NCI-H226 (cell line): ENCODE data around the gene CSH1.
"Not testable (repeated sequence)": the region's sequence is repeated elsewhere in the genome, so short reads cannot be mapped to it uniquely, and the experiment has no call there.

Experiments used
- DNase-seq: peaks from one replicate; pipeline ENCODE4 v3.0.0-alpha.2; 2015

The CSH1 gene

DNA sequence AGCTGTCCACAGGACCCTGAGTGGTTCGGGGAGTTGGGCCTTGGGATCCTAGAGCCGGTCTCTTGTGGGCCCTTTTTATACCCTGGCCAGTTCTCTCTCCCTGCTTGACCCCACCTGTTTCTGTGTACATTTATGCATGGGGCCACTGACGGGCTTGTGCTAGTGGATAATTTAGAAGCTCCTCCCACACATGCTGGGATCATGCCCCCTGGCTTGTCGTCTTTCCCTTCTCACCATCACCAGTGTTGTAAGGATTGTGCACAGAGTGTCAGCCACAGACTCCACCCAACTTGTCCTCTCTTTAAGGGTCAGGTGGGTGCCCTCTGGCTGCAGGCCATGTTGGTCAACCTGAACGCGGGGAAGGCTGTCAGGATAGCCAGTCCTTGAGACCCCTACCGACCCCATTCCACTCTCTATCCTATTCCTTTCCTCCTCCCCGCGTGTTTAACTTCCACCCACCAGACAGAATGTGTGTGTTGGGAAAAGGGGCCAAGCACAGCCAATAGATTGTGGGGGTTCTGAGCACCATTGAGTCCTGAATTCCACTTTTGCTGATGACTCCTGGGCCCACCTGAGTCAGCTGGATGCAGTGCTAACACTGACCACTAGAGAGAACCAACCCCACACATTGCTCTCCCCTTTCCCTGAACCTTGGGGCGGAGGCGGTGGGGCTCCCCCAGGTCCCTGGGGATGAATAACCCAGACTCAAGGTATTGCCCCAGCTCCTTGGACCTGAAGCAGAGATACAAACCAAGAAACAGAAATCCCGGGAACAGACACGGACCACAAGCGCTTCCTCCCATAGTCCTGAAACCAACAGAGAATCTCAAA, at the start of gene CSH1:
Gene CSH1, minus strand, starts transcription at position 51 of the 831 bp plus-strand sequence. CDS start 63 bp downstream, outside the sequence.
- DNase-seq, result not testable (repeated sequence)

DNA sequence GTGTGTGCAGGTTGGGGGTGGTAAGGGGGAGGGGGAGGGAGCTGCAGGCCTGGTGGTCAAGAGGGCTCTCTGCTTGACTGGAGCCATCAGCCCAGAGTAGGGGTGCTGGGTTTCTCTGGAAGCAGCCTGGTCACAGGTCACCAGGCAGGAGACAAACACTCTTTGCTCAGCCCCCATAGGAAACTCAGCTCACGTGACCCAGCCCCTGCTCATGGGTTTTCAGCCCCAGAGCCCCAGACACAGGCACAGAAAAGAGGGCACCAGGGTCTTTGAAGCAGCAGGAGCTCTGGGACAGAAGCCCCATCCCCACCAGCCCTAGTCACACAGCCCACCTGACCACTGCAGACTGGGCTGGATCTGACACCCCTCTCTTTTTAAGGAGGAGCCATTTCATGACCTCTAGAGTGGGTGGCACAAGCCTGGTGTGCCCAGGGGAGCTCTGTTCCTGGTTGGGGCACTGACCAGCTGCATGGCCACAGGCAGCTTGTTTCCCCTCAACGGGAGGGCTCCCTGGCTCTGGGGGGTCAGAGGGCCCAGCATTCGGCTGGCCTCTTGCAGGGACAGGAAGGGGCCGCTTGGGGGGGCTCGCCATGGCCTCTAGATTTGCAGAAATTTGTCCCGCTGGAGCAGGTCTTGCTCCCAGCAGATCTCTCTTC, 49.5 kb upstream of the CSH1 start:
- DNase-seq, result no peak

DNA sequence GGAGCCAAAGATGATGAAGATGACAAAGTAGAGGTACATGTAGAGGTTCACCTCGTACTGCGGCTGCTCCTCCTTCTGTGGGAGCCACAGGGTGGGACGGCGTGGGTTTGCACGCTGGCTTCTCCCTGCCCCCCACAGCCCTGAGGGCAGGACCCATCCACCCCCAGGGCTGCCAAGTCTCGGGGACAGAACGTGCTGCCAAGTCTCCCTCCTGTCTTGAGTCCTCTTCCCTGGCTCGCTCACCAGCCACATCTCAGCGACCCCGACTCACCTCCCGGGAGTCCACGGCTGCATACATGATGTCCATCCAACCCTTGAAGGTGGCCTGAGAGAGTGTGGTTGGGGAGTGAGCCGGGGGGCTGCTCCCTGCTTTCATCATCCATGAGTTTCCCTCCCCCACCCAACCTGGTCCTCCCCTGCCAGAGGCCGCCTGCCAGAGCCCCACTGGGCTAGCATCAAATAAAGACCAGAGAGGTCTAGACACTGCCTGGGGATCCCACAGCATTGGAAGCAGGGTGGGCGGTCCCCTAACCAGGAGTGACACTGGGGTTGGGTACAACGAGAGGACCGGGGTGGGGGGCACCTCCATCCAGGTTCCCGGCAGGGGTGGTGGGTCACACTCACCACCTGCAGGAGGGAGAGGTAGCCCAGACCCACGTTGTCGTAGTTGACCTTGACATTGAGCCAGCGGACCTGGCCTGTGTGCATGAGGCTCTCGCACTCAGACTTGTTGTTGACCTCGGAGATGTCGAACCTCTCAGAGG, 48.5 kb upstream of the CSH1 start:
- no peak for DNase-seq

DNA sequence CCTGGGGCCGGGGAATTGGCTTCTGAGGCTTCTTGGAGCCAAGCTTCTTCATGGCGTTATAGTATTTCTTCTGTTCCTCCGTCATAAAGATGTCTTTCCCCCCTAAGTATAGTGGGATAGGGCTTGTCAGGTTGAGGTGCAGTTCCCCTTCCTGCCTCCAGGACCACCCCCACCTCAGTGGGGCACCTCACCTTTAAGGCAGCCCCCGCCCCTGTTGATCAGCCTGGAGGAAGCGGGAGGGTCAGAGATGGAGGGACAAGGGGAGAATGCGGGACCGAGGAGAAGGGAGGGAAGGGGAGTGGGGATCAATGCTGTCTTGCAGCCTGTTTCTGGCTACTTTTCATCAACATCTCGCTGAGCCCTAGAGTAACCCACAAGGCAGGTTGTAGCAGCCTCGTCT, 47.4 kb upstream of the CSH1 start:
- DNase-seq, result no peak

DNA sequence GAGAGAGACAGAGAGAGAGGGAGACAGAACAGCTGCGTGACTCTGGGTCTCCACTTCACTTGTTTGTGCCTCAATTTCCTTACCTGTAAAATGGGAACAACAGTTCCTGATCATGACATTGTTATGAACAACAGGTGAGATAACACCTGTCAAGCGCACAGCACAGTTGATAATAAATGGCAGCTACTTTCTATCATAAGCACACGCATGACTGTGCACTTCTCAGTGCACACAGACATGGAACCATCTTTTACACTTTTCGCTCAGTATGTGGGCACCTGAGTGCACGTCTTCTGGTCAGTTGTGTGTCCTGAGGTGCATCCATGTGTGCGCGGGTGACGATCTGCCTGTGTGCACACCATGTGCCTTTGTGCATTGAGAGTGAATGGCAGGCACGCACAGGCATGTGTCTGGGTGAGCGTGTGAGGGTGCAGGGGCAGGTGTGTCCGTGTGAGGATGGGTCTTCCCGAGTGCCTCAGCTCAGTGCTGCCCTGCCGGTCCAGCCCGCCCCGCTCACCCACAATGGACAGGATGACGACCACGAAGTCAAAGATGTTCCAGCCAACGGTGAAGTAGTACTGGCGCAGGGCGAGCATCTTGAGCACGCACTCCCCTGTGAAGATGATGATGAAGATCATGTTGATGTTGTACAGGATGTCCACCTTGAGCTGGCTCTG, 46.1 kb upstream of the CSH1 start:
- DNase-seq, result no peak

DNA sequence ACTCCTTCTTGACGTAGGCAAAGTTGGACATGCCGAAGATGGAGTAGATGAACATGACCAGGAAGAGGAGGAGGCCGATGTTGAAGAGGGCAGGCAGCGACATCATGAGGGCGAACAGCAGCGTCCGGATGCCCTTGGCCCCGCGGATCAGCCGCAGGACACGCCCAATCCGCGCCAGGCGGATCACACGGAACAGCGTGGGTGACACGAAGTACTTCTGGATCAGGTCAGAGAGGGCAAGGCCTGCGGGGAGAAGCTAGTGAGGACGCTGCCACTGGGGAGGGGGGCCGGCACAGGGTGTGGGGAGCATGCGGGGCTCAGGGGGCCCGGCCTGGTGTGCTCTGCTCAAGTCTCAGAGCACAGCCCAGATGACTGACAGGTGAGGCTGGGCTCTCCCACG, 45.4 kb upstream of the CSH1 start:
- DNase-seq, result no peak

DNA sequence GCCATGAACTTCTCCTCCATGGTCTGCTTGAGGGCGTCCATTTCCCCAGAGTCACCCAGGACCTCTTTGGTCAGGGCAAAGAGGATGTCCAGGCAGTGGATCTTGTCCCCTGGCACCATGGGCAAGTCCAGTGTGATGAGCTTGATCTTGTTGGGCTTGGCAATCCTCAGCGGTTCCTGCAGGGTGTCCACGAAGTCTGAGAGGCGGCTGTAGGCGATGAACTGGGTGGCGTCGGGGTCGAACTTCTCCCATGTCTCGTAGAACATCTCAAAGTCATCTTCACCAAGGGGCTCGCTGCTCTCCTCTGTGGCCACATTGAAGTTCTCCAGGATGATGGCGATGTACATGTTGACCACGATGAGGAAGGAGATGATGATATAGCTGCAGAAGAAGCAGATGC, 44.8 kb upstream of the CSH1 start:
- no peak for DNase-seq

DNA sequence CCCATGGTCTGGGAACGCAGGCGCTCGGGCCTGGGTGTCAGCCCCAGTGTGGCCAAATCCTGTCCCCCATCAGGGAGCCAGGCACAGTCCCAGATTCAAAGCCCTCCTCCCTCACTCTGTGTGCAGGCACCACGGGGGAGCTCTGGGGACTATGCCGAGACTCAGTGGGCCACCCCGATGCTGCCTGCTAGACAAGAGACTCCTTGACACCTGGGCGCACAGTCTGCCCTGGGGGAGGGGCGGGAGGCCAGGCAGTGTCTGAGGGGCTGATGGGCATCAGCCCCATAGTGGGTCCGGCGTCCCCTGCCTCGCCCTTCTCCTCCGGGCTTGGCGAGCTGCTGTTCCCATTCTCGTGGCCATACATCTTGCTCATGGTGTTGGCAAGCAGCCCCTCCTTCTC, 44.2 kb upstream of the CSH1 start:
- DNase-seq, result no peak

DNA sequence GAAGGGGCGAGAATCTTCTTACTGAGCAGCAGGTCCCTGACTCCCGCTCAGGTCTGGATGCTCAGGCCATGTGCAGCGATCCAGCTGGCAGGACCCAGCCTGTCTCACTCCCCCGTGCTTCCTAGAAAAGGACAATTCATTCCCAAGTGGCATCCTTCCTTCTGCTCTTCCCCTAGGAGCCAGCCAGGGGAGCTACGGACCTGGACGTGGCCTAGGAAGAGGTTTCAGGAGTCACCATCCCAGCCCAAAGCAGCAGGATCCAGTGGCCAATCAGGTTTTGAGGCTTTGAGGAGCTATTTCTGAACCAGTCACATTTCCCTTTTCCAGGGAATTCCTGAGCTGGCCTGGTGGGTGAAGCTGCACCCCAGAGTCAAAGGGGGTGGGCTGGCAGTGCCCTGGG, 43.5 kb upstream of the CSH1 start:
- DNase-seq, result no peak

DNA sequence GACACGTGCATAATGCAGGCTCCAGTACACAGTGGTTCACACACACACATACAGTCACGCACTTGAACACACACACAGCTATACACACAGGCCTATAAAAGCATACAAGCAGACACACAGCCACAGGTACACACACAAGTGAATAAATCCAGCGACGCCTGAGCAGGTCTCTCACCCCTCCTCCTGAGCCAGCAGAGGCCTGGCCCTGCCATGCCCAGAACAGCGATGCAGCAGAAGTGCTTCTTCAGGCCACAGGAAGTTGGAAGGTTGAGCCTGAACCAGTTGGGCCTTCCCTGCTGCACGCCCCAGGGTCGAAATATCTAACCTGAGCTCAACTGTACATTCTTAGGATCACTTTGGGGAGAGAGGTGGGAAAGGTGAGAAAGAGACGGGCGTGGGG, 43.0 kb upstream of the CSH1 start:
- no peak for DNase-seq

DNA sequence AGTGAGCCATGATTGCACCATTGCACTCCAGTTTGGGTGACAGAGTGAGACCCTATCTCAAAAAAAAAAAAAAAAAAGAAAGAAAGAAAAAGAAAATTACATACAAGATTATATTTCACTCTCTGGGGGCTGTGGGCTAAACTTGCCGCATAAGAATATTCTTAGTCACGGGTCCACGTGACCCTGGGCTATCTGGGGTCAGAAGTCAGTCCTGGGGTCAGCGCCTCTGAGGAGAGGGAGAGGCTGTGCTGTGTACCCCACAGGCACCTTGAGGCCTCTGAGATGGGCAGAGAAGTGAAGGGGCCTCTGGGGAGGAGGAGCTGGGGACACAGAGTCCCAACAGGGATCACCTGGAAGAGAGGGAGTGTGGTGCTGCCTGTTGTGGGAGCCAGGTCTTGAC, 41.5 kb upstream of the CSH1 start:
- no peak for DNase-seq

DNA sequence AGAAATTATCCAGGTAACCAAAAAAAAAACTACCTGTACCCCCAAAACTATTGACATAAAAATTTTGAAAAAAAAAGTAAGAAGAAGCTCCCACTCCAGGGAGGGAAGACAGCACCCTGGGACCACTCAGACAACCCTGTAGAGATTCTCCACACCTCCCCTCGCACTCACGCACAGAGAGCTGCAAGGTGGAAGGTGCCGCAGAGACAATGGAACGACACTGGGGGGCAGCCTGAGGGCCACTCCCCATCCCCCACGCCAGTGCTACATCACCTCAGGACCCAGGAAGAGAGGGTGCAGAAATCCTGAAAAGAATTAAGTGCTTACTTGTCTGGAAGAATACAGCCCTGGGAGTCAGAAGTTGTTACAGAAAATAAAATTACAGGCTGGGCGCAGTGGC, 40.9 kb upstream of the CSH1 start:
- DNase-seq, result no peak

DNA sequence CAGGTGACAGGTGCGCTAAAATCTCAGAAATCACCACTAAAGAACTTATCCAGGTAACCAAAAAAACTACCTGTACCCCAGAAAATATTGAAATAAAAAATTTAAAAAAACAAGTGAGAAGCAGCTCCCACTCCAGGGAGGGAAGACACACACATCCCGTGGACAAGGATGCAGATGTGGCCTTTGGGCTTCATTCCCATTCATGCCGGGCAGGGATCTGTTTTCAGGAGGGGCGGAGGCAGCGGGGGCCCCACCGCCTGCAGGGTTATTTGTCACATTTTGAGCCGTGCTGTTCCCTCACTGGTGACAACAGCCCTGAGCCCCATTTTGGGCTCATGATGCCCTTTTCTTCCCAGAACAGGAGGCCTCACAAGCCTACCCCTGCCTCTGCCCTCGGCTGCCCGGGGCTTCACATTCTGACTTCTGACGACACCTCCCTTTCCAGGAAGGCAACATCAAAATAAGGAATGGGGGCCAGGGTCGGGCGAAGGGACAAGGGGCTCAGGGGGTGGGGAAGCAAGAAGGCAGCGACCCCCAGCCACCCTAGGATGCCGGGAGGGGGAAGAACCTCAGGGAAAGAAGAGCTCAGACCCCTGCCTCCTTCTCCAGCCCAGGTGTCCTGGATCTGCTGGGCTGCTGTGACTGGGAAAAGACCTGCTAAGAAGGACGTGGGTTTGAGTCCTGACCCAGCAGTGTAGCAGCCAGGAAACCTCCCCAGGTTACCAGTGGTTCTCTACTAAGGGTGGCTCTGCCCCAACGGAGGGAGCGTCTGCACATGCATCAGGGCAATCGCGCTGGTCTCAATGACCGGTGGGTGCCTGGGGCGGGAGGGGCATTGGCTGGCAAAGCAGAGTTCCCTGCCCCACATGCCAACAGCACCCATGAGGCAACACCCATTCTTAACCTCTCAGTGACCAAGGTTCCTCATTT, 38.1 kb upstream of the CSH1 start:
- DNase-seq, result no peak

DNA sequence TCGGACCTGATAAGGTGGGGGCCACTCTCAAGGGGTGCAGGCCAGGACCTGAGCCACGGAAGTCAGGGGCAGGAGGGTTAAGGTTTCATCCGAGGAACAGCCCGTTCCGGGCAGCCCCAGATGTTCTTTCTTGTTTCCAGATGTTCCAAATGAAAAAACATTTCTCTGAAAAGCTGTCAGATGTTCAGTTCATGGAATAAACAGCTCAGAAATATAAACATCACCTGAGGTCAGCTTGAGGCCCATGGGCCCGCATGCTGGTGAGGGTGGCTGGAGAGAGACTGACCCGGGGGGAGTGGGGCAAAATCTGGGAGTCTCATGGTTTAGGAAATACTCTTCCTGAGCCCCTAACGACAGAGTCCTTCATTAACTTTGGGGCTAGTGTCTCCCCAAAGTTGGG, 37.2 kb upstream of the CSH1 start:
- DNase-seq, result no peak

DNA sequence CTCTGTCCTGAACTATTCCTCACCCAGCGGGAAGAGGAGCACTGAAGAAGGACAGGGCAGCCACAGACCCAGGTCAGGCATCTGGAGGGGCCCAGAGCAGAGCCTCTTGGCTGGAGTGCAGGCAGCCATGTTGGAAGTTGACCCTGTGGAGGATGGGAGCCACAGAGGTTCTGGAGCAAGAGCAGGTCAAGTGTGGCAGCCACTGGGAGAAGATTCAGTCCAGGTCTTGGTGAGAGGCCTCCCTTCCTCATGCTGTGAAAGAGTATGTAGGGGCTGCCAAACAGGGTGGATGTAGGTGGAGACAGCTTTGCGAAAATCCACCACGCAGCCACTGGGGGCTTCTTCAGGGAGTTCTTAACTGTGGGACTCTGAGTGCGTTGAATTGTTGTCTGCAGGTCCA, 36.3 kb upstream of the CSH1 start:
- DNase-seq, result no peak

DNA sequence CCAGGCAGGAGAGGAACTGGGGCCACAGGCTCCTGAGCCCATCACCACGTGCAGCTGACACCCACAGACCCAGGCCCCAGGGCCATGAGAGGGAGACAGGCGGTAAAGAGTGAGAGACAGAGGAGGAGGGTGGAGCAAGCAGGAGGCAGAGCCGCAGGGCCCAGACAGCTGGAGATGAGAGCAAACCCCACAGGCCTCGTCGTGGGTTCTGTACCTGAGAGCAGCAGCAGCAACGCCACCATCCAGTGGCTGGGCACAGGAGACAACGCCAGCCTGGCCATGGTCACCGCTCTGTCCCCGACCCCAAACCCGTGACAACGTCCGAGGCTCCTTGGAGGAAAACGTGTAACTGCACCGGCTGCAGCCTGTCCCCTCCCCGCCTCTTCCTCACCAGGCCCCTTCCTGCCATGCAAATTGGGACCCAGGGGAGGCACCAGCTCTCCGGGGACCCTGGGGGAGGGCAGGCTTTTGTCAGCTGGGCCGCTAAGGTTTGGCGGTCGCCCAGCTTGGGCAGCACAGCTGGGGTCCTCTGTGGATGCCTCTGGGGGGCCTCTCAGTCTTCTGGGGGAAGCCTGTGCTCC, 35.7 kb upstream of the CSH1 start, which contains the start of gene CD79B:
Gene CD79B, minus strand, starts transcription at position 351 of the 581 bp plus-strand sequence. Its CDS starts 70 bp downstream, at position 281.
- DNase-seq, result no peak

DNA sequence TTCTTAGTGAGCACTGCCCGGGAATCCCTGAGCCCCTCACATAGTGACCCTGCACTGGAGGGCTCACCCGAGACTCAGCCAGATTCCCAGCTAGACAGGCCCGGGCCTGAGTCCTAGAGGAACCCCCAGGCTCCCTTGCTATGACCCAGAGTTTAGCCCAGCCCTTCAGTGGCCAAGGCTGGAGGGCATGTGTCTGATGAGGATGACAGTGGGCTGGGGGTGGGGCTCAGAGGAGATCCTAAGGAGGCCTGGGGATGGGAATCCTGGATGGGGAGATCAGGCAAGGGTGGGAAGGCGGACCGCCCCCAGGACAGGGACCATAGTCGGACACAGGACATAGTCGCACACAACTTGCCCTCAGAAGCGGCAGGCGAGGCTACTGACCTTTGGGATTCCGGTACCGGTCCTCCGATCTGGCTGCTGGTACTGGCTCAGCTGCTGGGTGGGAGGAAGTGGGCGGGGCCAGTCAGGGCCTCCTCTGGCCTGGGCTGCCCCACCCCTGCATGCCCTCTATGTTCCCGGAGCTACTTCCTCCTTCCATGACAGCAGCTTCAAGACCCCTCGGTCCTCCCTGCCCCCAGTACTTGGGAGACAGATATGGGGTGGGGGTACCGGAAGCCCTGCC, 34.7 kb upstream of the CSH1 start:
- DNase-seq, result no peak

DNA sequence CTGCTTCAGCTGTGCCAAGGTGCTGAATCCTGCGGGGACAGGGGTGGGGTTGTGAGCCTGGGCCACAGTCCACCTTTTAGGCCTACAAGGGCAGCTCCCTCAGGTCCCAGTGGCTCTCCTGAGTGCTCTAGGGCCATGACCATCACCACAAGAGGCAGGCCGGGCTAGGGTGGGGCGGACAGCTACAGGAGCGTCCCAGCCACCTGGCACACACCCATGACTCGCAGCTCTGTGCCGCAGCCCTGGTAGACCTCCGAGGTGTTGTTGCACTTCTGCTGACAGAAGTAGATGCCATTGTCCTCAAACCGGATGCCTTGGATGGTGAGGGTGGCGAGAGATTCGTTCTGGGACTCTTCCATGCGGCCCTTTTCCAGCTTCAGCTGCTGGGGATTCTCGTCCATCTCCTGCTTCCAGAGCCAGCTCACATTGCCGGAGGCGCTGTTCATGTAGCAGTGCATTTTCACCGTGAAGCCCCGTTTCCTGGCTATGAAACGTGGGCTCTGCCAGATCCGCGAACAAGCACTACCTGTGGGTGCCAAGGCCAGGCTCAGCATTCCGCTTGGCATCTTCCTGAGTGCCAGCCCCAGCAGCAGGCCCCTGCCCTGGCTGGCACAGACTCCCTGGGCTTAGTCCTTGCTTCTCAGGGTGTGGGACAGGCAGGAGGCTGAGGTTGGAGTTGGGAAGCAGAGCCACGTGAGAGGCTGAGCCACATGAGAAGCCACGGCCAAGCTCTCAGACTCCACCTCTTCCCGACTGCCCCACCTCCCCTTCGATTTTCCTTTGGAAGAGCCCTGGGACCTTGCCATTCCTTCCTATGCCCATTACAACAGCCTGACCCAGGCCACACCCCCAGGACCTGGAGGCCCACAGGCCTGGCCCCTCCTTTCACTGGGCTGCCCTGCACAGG, 33.7 kb upstream of the CSH1 start:
- no peak for DNase-seq

DNA sequence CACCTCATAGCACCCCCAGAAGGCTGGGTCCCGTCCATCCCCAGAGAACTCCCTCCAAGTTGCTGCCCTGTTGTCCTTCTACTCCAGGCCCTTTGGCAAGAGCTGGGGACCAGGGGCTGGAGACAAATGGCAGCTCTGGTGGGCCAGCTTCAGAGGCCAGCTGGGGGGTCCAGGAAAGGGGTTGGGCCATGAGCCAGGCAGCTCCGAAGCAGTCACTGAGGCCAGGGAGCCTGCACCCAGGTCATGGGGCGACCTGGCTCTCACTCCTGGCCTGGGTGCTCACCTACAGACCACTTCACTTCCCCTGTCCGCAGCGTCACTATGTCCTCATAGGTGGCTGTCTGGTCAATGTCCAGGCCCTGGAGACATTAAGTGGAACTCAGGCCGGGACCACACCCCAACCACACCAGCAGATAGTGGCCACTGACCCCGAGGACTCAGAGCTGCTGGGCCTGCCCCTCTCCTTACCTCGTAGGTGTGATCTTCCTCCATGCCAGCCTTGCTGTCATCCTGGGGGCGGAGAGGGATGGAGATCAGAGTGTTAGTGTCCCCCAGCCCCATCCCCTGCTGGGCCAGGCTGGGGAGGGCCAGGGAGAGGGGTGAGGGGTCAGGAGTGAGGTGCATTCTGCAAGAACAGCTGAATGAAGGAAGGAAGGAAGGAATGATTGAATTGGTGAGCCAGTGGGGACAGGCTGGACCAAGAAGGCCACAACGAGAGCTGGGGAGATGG, 32.8 kb upstream of the CSH1 start:
- no peak for DNase-seq
